HG03558 (cell line): Measurements from ENCODE around the gene RAPGEF2.
"Not testable (repeated sequence)": the region's sequence is repeated elsewhere in the genome, so short reads cannot be mapped to it uniquely, and the experiment has no call there.

Experiments
- ATAC-seq: cut with Tn5 transposase; IDR thresholded peaks from one replicate; pipeline ENCODE4 v1.9.1; 2021; ENCODE audit warnings: moderate number of reproducible peaks; ENCODE audit not compliant: unreplicated experiment; ENCODE audit errors: extremely low read depth

RAPGEF2 gene

GRCh38 chr4:159102622-159103383, at the start of gene RAPGEF2:
Gene RAPGEF2, plus strand, starts transcription at chr4:159103079. Its CDS starts 1,084 bp downstream, at chr4:159104163.
- ATAC-seq, result peak; percentile 57

GRCh38 chr4:159055833-159056232, 47.0 kb upstream of the RAPGEF2 start:
- no peak for ATAC-seq

GRCh38 chr4:159060161-159060560, 42.7 kb upstream of the RAPGEF2 start:
- ATAC-seq, result no peak

GRCh38 chr4:159062381-159062780, 40.5 kb upstream of the RAPGEF2 start:
- ATAC-seq, result no peak

- no peak for ATAC-seq
Measured at GRCh38 chr4:159065513-159066240, 37.2 kb upstream of the RAPGEF2 start.

GRCh38 chr4:159068139-159068538, 34.7 kb upstream of the RAPGEF2 start:
- not testable (repeated sequence) for ATAC-seq

GRCh38 chr4:159069922-159070321, 33.0 kb upstream of the RAPGEF2 start:
- no peak for ATAC-seq

- no peak for ATAC-seq
Measured at GRCh38 chr4:159070742-159071141, 32.1 kb upstream of the RAPGEF2 start.

- no peak for ATAC-seq
Measured at GRCh38 chr4:159071178-159071968, 31.5 kb upstream of the RAPGEF2 start.

GRCh38 chr4:159071969-159072765, 30.7 kb upstream of the RAPGEF2 start:
- no peak for ATAC-seq

GRCh38 chr4:159075531-159075932, 27.3 kb upstream of the RAPGEF2 start:
- no peak for ATAC-seq

- not testable (repeated sequence) for ATAC-seq
Measured at GRCh38 chr4:159077018-159077417, 25.9 kb upstream of the RAPGEF2 start.

- peak; percentile 99 for ATAC-seq
Measured at GRCh38 chr4:159077702-159078495, 25.0 kb upstream of the RAPGEF2 start.

GRCh38 chr4:159079074-159079473, 23.8 kb upstream of the RAPGEF2 start:
- ATAC-seq, result no peak

GRCh38 chr4:159086606-159087005, 16.3 kb upstream of the RAPGEF2 start:
- no peak for ATAC-seq

- ATAC-seq, result no peak
Measured at GRCh38 chr4:159090255-159090654, 12.6 kb upstream of the RAPGEF2 start.

GRCh38 chr4:159094156-159094555, 8.7 kb upstream of the RAPGEF2 start:
- ATAC-seq, result not testable (repeated sequence)

GRCh38 chr4:159096434-159096833, 6.4 kb upstream of the RAPGEF2 start:
- ATAC-seq, result no peak

- no peak for ATAC-seq
Measured at GRCh38 chr4:159097144-159097543, 5.7 kb upstream of the RAPGEF2 start.
